CD14-positive monocyte (primary cell): Measurements from ENCODE around the gene POU3F1. TPM values are rescaled to one million over a fixed set of nuclear protein-coding genes. Genes with fewer than 3 reads are reported as not detected.

Source experiments
- DNase-seq, 3 donors: peaks; one replicate each; pipeline ENCODE4 v3.0.0-alpha.2; 2011 to 2022
- H2AFZ ChIP-seq: 2 replicates; pipeline ENCODE4 v1.6.0; 2012; ENCODE audit warnings: mild to moderate bottlenecking, low read depth, low read length, inconsistent platforms; ENCODE audit not compliant: insufficient read depth, poor library complexity, severe bottlenecking
- H3K27ac ChIP-seq, 2 donors: 1 replicate in 1 of 2; 2 replicates in 1 of 2; pipeline ENCODE4 v1.5.1; 2012 to 2013; ENCODE audit warnings: low read length in 2 of 2, control low read depth in 1 of 2, inconsistent platforms in 1 of 2, low read depth in 1 of 2, mild to moderate bottlenecking in 1 of 2
- H3K27me3 ChIP-seq, 2 donors: one replicate each; pipeline versions ENCODE4 v1.6.0 to v1.6.1; 2011 to 2013; ENCODE audit warnings: low read length in 2 of 2; ENCODE audit not compliant: control insufficient read depth in 2 of 2, insufficient read depth in 2 of 2
- H3K36me3 ChIP-seq, 2 donors: replicated peaks in 1 of 2; 1 replicate in 1 of 2; 2 replicates in 1 of 2; pipeline versions ENCODE4 v1.5.1 to v1.6.1; 2012 to 2013; ENCODE audit warnings: low read length in 2 of 2, control low read depth in 1 of 2, inconsistent platforms in 1 of 2, mild to moderate bottlenecking in 1 of 2; ENCODE audit not compliant: insufficient read depth in 2 of 2, control insufficient read depth in 1 of 2
- H3K4me1 ChIP-seq, 2 donors: 1 replicate in 1 of 2; 2 replicates in 1 of 2; pipeline versions ENCODE4 v1.5.1 to v1.6.1; 2012 to 2013; ENCODE audit warnings: low read length in 2 of 2, control low read depth in 1 of 2, inconsistent platforms in 1 of 2, mild to moderate bottlenecking in 1 of 2, moderate library complexity in 1 of 2; ENCODE audit not compliant: insufficient read depth in 2 of 2, control insufficient read depth in 1 of 2
- H3K4me2 ChIP-seq: replicated peaks from 2 replicates; pipeline ENCODE3; 2012; ENCODE audit warnings: low read length, moderate library complexity, mild to moderate bottlenecking; ENCODE audit not compliant: poor library complexity, severe bottlenecking; ENCODE audit errors: extremely low read depth
- H3K4me3 ChIP-seq, 3 experiments: fragments of 200-600 bp in 1 of 3; sonication (generic) in 1 of 3; replicated peaks in 1 of 3; 1 replicate in 2 of 3; 2 replicates in 1 of 3; pipeline ENCODE4 v1.5.1; 2011 to 2013; ENCODE audit warnings: low read length in 3 of 3, mild to moderate bottlenecking in 3 of 3, control low read depth in 2 of 3, low read depth in 2 of 3, inconsistent platforms in 1 of 3, moderate library complexity in 1 of 3
- H3K79me2 ChIP-seq: 2 replicates; pipeline ENCODE4 v1.6.0; 2012; ENCODE audit warnings: mild to moderate bottlenecking, control low read depth, inconsistent platforms, low read length, moderate library complexity; ENCODE audit not compliant: insufficient read depth
- H3K9ac ChIP-seq: 2 replicates; pipeline ENCODE4 v1.6.0; 2017; ENCODE audit warnings: low read length, mild to moderate bottlenecking; ENCODE audit not compliant: insufficient read depth, poor library complexity, severe bottlenecking
- H3K9me3 ChIP-seq, 2 donors: replicated peaks in 1 of 2; 1 replicate in 1 of 2; 2 replicates in 1 of 2; pipeline versions ENCODE4 v1.5.1 to v1.6.1; 2012 to 2013; ENCODE audit warnings: low read length in 2 of 2, control low read depth in 1 of 2; ENCODE audit not compliant: control insufficient read depth in 1 of 2, insufficient read depth in 1 of 2
- H4K20me1 ChIP-seq: 2 replicates; pipeline ENCODE4 v1.6.0; 2012; ENCODE audit warnings: mild to moderate bottlenecking, low read length, control low read depth, moderate library complexity; ENCODE audit not compliant: insufficient read depth
- H3K27ac Mint-ChIP-seq, 7 donors: one replicate each; pipeline ENCODE4 v1.8.0; 2020; ENCODE audit warnings: mild to moderate bottlenecking in 7 of 7, mixed read lengths in 7 of 7, moderate library complexity in 6 of 7, inconsistent platforms in 2 of 7
- H3K27me3 Mint-ChIP-seq, 3 donors: one replicate each; pipeline ENCODE4 v1.8.0; 2021 to 2022; ENCODE audit warnings: low read depth in 3 of 3, mild to moderate bottlenecking in 3 of 3, mixed read lengths in 3 of 3, moderate library complexity in 3 of 3, inconsistent platforms in 1 of 3
- H3K36me3 Mint-ChIP-seq, 2 donors: one replicate each; pipeline ENCODE4 v1.8.0; 2020; ENCODE audit warnings: mixed read lengths in 2 of 2, inconsistent platforms in 1 of 2, mild to moderate bottlenecking in 1 of 2
- H3K4me1 Mint-ChIP-seq: one replicate; pipeline ENCODE4 v1.8.0; 2020; ENCODE audit warnings: mild to moderate bottlenecking, mixed read lengths
- H3K4me3 Mint-ChIP-seq, 2 donors: one replicate each; pipeline ENCODE4 v1.8.0; 2020; ENCODE audit warnings: mild to moderate bottlenecking in 2 of 2, mixed read lengths in 2 of 2, moderate library complexity in 1 of 2
- H3K9me3 Mint-ChIP-seq, 7 donors: one replicate each; pipeline ENCODE4 v1.8.0; 2020 to 2022; ENCODE audit warnings: mixed read lengths in 7 of 7, mild to moderate bottlenecking in 6 of 7, moderate library complexity in 6 of 7, inconsistent platforms in 2 of 7
- CTCF ChIP-seq: fragments of 200-600 bp; IDR thresholded peaks from one replicate; pipeline ENCODE4 v1.8.0; 2022; ENCODE audit warnings: antibody characterized with exemption, mild to moderate bottlenecking
- WGBS: methylation state at CpG from one replicate; pipeline ENCODE4 v1.1.5; 2013; ENCODE audit warnings: missing lambda C conversion rate; ENCODE audit not compliant: insufficient coverage; 5-methylcytosine and 5-hydroxymethylcytosine counted together
- intact Hi-C, 2 donors: fragments of 100-400 bp; cut with micrococcal nuclease; formaldehyde crosslinking; loops; one replicate each; pipeline versions ENCODE4 v1.15.0 to v1.15.1; 2023
- polyA plus RNA-seq, 3 donors: library from polyadenylated mRNA; depleted of rRNA in 1 of 3; unstranded in 2 of 3; stranded (reverse) in 1 of 3; fragments of 300-500 nt in 2 of 3; fragments of >200 nt in 1 of 3; fragmentation: Illumina TruSeq in 2 of 3; gene quantifications; 1 replicate in 2 of 3; 2 replicates in 1 of 3; pipeline ENCODE4 v1.2.3, GENCODE V29; 2012 to 2021

The POU3F1 gene
- polyA plus RNA-seq, 3 donors: not detected

GRCh38 chr1:38027201-38028104, 19.1 kb downstream of the POU3F1 start:
- Mint-ChIP-seq H3K36me3 (peaks cover 33 to 48% of the 10 kb centered on the region in 2 donors), H3K9me3 (no peaks in the 10 kb centered on the region), H3K27ac (peak overlapping the region in 4 of 7 donors; percentile 11 to 76 (median 52)), H3K27me3 (peaks cover 7 to 17% (median 10%) of the 10 kb centered on the region in 3 donors), H3K4me1 (peaks cover 28% of the 10 kb centered on the region), H3K4me3 (no peak overlapping the region)
- WGBS: 91% methylated on average over 13 of the region's 19 CpGs
- DNase-seq: no peak
- Histone ChIP-seq H3K9me3 (no peaks in the 10 kb centered on the region), H3K4me3 (no peak overlapping the region), H3K9ac (no peak overlapping the region), H4K20me1 (no peaks in the 10 kb centered on the region), H3K4me2 (no peak overlapping the region), H3K27ac (no peak overlapping the region), H3K4me1 (peaks cover 13 to 14% of the 10 kb centered on the region in 2 donors), H3K27me3 (no peaks in the 10 kb centered on the region), H3K79me2 (no peaks in the 10 kb centered on the region), H3K36me3 (peaks cover 36 to 43% of the 10 kb centered on the region in 2 donors), H2AFZ (no peak overlapping the region)
- TF ChIP-seq CTCF: no peak
- intact Hi-C loops: loop anchor here in 1 of 2 donors (10.0 kb wide), 1 partner anchor 807 kb away; no protein-coding TSS in a partner anchor

- peaks cover 13 to 14% of the 10 kb centered on the region in 2 donors for H3K4me1 ChIP-seq
- H3K27ac Mint-ChIP-seq: peak overlapping the region in 3 of 7 donors; percentile 2 to 25 (median 18)
- 79% methylated on average over 8 of the region's 8 CpGs for WGBS
- peaks cover 28% of the 10 kb centered on the region for H3K4me1 Mint-ChIP-seq
- peaks cover 5 to 16% (median 10%) of the 10 kb centered on the region in 3 donors for H3K27me3 Mint-ChIP-seq
- H3K9me3 Mint-ChIP-seq: no peaks in the 10 kb centered on the region
- H2AFZ ChIP-seq: no peak overlapping the region
- no peaks in the 10 kb centered on the region for H3K79me2 ChIP-seq
- no peak overlapping the region for H3K4me2 ChIP-seq
- H3K27ac ChIP-seq: no peak overlapping the region
- no peak for DNase-seq
- H3K36me3 ChIP-seq: peaks cover 43 to 50% of the 10 kb centered on the region in 2 donors
- peaks cover 40 to 55% of the 10 kb centered on the region in 2 donors for H3K36me3 Mint-ChIP-seq
- H3K4me3 Mint-ChIP-seq: no peak overlapping the region
- intact Hi-C loops: loop anchor here in 1 of 2 donors (10.0 kb wide), 1 partner anchor 808 kb away; no protein-coding TSS in a partner anchor
- H3K9me3 ChIP-seq: no peaks in the 10 kb centered on the region
- no peak overlapping the region for H3K9ac ChIP-seq
- TF ChIP-seq CTCF: no peak
- no peak overlapping the region for H3K4me3 ChIP-seq
- H3K27me3 ChIP-seq: no peaks in the 10 kb centered on the region
- no peaks in the 10 kb centered on the region for H4K20me1 ChIP-seq
These were observed 19.9 kb downstream of the POU3F1 start for GRCh38 chr1:38026592-38027200.
